Stimulated activated CD4-positive, alpha-beta T cell treated with anti-CD3 and anti-CD28 coated beads, Interleukin-12 subunit alpha, Interleukin-12 subunit beta, amount 100 ng/mL, for 24 hours (primary cell): ENCODE data around the gene SERHL2.
"Not testable (repeated sequence)": the region's sequence is repeated elsewhere in the genome, so short reads cannot be mapped to it uniquely, and the experiment has no call there.

Source experiments
- DNase-seq, 2 experiments: peaks; one replicate each; pipeline ENCODE4 v3.0.0-alpha.2; 2020; ENCODE audit warnings: low read depth in 2 of 2

SERHL2 gene

GRCh38 chr22:42553475-42554361, at the start of gene SERHL2:
SERHL2 (plus strand) TSS chr22:42553956; CDS start chr22:42554021, 65 bp downstream.
- DNase-seq = peak; percentile 68 to 86

GRCh38 chr22:42508327-42508974, 45.3 kb upstream of the SERHL2 start:
- DNase-seq = not testable (repeated sequence)

- not testable (repeated sequence) for DNase-seq
Measured at GRCh38 chr22:42508975-42509364, 44.8 kb upstream of the SERHL2 start.

GRCh38 chr22:42509548-42509947, 44.2 kb upstream of the SERHL2 start:
- DNase-seq = no peak

- DNase-seq = no peak
Measured at GRCh38 chr22:42511401-42511891, 42.3 kb upstream of the SERHL2 start.

GRCh38 chr22:42512273-42512990, 41.3 kb upstream of the SERHL2 start:
- DNase-seq = not testable (repeated sequence)

- not testable (repeated sequence) for DNase-seq
Measured at GRCh38 chr22:42514331-42514730, 39.4 kb upstream of the SERHL2 start.

GRCh38 chr22:42515304-42515703, 38.5 kb upstream of the SERHL2 start:
- DNase-seq = not testable (repeated sequence)

- DNase-seq = no peak
Measured at GRCh38 chr22:42515896-42516295, 37.9 kb upstream of the SERHL2 start.

GRCh38 chr22:42517103-42517502, 36.7 kb upstream of the SERHL2 start:
- DNase-seq = not testable (repeated sequence)

GRCh38 chr22:42518638-42519524, 34.9 kb upstream of the SERHL2 start:
- DNase-seq = not testable (repeated sequence)

GRCh38 chr22:42519525-42520401, 34.0 kb upstream of the SERHL2 start, which contains the start of gene RRP7A:
RRP7A (minus strand) TSS chr22:42519796; CDS start chr22:42519786, 10 bp downstream.
- DNase-seq = peak; percentile 71 to 82

GRCh38 chr22:42521228-42521546, 32.6 kb upstream of the SERHL2 start:
- no peak for DNase-seq

GRCh38 chr22:42522546-42522945, 31.2 kb upstream of the SERHL2 start:
- no peak for DNase-seq

- no peak for DNase-seq
Measured at GRCh38 chr22:42528591-42529307, 25.0 kb upstream of the SERHL2 start.

GRCh38 chr22:42529435-42529834, 24.3 kb upstream of the SERHL2 start:
- not testable (repeated sequence) for DNase-seq

GRCh38 chr22:42531401-42532084, 22.2 kb upstream of the SERHL2 start:
- not testable (repeated sequence) for DNase-seq

GRCh38 chr22:42533638-42533977, 20.1 kb upstream of the SERHL2 start:
- DNase-seq = no peak
